ENCODE measurements around the gene HSF2BP.
"Not testable (repeated sequence)": the region's sequence is repeated elsewhere in the genome, so short reads cannot be mapped to it uniquely, and the experiment has no call there.

The HSF2BP gene

DNA sequence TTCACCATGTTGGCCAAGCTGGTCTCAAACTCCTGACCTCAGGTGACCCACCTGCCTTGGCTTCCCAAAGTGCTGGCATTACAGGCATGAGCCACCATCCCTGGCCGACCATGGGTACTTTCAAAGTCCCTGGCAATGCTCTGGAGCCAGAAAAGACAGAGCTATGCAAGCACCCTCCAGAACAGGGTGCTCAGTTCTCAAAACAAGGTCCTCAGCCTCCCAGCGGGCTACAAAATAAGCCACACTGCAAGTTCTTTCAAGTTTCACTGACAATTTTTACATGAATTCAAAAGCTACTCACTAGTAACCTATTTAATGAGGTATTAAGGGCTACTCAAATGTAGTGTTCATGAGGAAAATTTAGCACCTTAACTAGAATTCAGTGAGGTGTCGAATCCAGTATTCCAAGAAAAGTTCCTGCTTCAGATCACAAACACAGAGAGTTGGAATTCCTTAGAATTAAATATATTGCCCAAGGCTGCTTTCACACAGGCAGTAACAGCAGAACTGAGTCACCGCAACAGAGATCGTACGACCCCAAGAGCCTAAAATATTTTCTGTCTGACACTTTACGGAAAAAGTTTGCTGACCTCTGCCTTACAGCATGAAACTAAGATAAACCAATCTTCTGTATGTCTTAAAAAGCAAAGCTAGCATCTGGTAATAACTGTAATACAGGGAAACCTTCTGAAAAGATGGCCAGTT is 60.7 kb downstream of the HSF2BP start:
- no peak for DNase-seq (ENCODE audit: low read depth in 2 of 2, low spot score in 1 of 2)

DNA sequence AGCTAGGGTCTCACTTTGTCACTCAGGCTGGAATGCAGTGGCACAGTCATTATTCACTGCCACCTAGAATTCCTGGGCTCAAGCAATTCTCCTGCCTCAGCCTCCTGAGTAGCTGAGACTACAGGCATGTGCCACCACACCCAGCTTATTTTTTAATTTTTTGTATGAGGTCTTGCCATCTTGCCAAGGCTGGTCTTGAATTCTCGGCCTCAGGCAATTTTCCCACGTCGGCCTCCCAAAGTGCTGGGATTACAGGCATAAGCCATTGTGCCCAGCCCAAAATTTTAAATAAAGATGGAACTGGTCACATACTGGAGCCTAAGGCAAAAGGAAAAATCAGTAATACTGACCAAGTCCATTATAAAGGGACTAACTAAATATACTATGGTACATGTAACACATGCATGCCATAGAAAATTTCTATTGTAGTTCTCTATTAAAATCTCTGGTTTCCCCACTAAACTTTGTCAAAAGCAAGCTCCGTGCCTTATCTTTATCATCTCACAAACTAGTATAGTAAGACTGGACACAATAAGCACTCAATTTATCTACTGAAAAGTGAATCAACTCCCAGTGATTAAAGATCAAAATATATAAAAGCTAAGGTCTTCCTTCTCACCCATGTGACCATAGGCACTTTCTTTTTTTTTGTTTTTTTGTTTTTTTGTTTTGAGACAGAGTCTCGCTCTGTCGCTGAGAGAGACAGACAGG is 61.6 kb downstream of the HSF2BP start:
- no peak for DNase-seq (ENCODE audit: low read depth in 2 of 2, low spot score in 1 of 2)

DNA sequence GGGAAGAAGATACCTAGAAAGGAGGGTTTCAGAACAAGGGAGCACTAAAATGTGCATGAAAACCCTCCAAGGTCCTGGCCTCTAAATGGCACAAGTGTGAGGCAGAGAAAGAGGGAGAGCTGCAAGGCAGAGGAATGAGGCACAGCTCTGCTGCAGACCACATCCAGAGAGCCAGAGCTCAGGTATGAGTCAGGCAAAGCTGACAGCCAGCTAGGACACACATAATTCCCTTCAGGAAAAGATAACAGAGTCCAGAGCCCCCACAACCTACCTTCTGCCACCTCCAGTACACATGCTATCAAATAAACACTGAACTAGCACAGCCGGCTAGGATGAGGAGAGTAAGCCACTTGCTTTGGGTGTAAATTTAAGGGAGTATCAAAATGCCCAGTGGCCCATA is 62.2 kb downstream of the HSF2BP start:
- no peak for DNase-seq (ENCODE audit: low read depth in 2 of 2, low spot score in 1 of 2)

DNA sequence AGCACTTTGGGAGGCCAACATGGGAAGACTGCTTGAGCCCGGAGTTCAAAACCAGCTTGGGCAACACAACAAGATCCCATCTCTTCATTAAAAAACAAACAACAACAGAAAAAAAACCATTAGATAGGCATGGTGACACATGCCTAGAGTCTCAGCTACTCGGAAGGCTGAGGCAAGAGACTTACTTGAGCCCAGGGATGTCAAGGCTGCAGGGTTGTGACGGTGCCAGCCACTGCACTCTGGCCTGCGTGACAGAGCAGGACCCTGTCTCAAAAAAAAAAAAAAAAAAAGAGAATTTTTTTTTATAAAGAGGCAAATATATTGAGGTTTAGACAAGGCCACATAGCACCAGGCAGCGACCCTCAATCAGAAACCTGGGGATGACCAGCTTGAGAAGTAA is 62.7 kb downstream of the HSF2BP start:
- DNase-seq (ENCODE audit: low read depth in 2 of 2, low spot score in 1 of 2): no peak

DNA sequence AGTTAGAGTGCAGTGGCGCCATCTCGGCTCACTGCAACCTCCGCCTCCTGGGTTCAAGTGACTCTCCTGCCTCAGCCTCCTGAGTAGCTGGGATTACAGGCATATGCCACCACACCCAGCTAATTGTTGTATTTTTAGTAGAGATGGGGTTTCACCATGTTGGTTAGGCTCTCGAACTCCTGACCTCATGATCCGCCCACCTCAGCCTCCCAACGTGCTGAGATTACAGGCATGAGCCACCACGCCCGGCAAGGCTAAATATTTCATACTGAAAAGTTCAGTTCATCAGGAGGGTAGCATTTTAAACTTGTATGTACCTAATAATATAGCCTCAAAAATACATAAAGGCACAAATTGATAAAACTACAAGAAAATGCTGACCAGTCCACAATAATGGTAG is 63.5 kb downstream of the HSF2BP start:
- not testable (repeated sequence) for DNase-seq (ENCODE audit: low read depth in 2 of 2, low spot score in 1 of 2)

DNA sequence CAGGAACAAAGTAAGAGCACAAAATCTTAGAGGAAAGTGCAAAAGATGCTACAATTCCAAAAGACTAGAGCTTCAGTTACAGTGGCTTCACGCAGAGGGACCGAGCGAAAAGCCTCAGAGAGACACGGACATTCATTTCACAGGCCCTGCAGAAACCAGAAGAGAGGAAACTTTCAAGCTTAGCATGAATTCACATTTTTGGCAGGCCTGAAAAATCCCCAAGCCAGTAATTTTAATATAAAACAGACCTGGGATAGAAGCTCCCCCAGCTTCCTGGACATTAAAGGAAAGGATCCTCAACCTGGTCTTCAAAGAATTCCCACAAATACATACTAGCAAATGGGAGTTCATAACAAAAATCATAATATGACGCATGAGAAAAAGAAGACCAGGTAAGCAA is 66.2 kb downstream of the HSF2BP start:
- no peak for DNase-seq (ENCODE audit: low read depth in 2 of 2, low spot score in 1 of 2)

DNA sequence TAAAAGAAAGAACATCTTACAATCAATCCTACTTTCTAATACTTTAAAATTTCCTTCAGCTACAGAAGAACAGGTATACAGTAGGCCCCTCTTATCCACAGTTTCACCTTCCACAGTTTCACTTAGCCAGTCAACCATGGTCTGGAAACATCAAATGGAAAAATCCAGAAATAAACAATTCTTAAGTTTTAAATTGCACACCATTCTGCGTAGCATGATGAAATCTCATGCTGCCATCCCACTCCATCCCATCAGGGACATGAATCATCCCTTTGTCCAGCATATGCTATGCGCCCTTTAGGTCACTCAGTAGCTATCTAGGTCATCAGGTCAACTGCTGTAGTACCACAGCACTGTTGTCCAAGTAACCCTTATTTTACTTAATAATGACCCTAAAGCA is 67.7 kb downstream of the HSF2BP start:
- DNase-seq (ENCODE audit: low read depth in 2 of 2, low spot score in 1 of 2): no peak

DNA sequence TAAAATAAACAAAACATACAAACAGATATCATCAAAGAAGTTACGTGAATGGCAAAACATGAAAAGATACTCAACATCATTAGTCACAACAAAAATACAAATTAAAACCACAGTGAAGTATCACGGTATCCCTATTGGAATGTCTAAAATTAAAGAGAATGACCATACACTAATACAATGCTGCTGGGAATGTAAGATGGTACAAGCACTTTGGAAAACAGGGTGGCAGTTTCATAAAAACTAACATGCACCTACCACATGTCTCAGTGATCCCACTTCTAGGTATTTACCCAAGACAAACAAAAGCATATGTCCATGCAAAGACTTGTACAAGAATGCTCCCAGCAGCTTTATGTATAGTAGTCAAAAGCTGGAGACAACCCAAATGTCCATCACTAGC is 69.1 kb downstream of the HSF2BP start:
- no peak for DNase-seq (ENCODE audit: low read depth in 2 of 2, low spot score in 1 of 2)

DNA sequence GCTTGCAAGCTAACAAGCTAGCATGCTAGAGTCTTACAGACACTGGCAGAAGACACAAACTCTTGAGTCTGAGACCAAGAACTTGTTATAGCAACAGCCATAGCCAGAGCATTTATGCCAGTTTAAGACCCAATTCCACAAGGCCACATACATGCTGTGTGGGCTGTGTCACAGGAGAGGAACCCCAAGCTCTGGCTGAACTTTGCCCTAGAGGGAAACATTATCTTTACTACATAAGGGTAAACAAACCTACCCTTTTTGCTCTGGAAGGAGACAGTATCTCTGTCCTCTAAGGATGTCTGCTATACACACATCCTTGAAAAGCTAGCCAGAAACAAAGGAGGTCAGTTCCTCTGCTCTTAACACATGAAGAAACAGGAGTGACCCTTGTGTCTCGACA is 70.3 kb downstream of the HSF2BP start:
- DNase-seq (ENCODE audit: low read depth in 2 of 2, low spot score in 1 of 2): no peak

DNA sequence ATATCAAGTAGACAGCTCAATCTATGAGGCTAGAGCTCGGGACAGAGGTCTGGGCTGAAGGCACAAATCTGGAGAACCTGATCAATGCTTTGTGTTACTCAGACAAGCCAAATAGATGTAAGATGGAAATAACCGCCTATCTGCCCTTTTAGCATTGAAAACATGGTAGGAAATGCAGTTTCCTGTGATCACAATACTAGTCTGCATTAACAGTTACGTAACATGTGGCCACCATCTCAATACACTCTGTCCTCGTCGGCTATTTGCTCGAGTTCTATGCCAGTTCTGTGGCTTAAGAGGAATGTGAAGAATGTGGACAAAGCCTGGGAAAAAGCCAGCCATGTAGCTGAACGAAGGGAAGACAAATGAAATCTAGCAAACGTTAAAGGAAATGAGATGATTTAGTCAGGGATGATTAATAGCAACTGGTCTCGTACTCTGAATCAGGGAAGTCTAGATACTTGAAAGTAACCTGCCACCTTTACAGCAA is 73.3 kb downstream of the HSF2BP start:
- DNase-seq (ENCODE audit: low read depth in 2 of 2, low spot score in 1 of 2): no peak

DNA sequence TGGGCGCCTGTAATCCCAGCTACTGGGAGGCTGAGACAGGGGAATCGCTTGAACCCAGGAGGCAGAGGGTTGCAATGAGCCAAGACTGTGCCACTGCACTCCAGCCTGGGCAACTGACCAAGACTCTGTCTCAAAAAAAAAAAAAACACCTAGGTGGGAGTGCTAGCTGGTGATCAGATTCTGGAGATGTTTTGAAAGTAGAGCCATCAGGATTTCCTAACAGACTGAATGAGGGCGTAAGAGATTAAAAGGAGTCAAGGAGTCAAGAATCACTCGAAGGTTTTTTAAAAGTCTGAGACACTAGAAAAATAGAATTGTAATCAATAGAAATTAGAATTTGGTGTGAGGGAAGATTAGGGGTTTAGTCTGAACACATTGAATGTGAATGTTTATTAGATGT is 73.8 kb downstream of the HSF2BP start:
- DNase-seq (ENCODE audit: low read depth in 2 of 2, low spot score in 1 of 2): no peak

DNA sequence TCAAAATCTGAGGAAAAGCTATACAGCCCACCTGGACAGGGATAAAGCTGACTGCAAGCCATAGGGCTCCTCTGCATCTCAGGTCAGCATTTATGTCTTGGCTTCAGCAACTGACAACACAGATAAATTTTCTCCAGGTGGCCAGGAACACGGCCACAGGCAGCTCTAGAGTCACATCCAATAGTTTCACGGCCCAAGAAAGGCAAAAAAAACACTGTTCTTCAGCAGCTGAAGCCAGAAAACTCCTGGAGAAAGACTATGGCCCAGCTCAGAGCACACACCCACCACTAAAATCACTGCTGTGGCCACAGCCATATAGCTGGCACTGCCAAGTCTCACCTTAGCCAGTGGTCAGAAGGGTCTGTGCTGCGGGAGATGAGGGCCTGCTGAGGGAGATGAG is 77.8 kb downstream of the HSF2BP start:
- DNase-seq (ENCODE audit: low read depth in 2 of 2, low spot score in 1 of 2): no peak

DNA sequence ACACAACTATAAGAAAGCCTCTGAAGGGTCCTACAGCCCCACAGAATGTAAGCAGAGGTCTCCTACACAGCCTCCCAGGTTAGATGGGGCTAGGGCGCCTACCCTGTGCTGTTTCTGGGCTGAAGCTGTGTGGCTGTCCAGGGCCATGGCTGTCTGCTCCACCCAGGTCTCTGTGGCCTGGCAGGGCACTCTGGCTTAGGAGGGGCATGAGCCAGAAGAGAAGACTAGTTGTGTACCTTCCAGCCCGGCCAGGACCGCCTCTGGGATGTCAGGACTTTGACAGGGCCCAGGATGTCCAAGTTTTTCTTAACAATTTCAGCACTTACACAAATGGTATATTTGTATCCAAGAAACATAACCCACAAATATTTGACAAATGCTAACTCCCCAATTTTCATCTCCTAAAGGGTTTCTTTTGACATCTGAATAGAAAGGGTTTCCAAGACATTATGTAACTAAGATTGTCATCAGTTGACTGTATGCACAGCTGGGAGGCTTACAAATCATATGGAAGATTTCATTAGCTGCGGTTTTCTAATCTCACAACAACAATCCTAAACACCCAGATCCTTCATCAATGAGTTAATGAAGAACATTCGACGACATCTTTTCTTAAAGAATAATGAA is 80.5 kb downstream of the HSF2BP start:
- no peak for DNase-seq (ENCODE audit: low read depth in 2 of 2, low spot score in 1 of 2)

DNA sequence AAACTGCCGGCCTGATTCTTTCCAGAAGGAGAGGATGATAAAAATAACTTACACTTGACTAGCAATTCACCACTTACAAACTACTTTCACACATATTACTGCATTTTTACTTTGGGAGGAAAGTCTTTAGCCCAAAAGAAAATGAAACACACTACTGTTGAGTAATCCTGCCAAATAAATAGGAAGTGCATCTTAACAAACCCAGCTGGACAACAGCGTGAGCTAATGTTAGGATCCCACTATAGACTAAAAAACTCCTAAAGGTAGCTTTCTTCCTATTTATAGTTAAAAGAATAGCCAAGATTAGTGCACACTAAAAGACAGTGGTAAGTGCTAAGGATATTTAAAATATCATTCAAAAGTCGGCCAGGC is 83.8 kb downstream of the HSF2BP start:
- DNase-seq (ENCODE audit: low read depth in 2 of 2, low spot score in 1 of 2): no peak

DNA sequence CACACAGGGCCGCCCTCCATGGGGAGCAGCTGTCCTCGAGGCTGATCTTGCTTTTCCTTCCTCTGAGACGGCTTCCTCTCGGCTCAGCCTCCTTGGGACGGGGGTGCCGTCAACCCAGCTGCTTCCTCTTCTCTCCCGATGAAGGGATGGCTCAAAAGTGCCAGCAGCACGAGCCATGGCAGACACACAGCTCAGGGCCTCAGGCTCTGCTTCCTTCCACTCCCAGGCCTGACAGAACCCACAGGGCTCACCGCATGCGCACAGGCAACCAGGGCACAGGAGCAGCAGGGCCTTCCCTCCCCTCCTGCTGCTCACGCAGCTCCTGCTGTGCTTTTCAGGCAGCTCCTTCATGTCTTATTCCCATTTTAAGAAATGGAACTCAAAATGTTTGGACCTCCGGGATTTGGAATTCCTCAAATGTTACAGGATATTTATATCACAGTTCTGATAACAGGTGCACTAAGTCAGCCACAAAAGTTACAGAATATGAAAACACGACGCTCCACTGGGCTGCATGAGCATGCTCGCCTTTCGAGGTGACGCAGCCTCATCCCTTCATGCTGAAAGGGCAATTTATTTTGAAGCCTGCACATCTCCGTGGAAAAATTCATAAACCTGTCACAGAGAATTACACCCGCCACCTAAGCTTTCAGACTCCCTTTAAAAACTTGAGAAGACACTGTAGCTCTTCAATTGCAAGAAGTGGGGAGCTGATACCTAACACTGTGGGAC is 84.4 kb downstream of the HSF2BP start:
- DNase-seq (ENCODE audit: low read depth in 2 of 2, low spot score in 1 of 2): no peak

DNA sequence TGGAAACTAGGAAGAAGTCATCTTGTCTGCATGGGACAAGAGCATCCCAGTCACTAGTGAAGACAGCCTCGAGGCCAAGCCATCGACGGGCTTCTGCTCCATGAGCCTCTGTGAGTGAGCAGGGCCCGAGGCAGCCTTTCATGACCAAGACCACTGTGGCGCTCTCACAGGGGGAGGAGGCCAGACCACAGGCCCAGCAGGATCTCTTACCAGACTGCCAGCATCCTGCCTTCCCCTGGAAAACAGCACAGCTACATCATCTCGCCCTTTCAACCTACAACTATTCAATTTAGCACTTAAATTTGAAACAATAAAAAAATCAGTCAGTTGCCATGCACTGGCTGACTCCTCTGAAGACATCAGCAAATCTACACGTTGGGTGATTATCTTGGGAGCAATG is 85.4 kb downstream of the HSF2BP start:
- no peak for DNase-seq (ENCODE audit: low read depth in 2 of 2, low spot score in 1 of 2)

DNA sequence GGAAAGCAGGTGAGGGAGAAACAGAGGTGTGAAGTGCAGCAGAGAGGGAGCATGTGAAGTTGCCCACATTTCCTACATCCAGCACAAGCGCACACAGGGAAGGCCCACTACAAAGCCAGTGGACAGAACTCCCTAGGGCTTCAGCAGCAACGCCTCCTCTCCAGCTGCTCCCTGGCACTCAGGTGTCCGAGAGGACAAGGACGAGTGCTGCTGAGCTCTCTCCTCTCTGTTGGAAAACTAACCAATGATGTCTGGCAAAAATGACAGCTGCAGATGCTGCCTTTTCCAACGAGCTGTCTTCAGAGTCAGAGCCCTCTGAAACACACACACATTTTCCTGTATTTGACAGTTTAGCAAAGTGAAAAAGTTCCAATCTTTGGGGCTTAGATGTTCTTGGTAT is 86.8 kb downstream of the HSF2BP start:
- DNase-seq (ENCODE audit: low read depth in 2 of 2, low spot score in 1 of 2): no peak

DNA sequence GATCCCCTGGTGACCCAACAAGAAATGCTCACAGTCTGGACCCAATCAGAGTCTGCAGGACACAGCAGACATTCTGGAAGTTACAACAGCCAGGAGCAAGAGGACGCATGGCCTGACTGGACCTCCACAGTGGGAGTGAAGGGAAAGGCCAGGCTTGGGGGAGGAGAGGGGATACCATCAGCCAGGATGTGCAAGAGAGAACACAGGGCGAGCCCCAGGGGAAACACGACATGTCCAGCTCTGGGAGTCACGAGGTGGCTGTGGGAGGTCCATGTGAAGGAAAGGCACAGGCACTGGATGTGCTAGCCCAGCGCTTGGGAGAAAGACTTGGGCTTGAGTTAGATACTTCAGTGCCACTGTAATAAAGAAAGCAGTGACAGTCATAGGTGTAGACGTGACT is 87.3 kb downstream of the HSF2BP start:
- no peak for DNase-seq (ENCODE audit: low read depth in 2 of 2, low spot score in 1 of 2)

DNA sequence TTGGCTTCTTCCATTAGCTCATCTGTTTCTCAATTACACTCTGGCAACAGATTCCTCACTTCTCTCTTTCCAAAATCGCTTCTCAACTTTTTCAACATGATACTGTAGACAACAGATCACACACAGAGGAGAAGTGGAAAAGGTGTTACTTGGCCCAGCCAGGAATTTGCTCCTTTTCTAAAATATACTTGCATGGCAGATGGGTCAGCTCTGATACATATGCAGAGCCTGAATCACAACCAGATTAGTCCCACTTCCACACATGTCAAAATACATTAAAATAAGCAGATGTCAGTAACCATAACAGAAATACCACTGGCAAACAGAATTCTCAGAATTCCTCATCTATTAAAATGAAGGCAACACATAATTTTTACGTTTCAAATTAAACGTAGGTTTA is 89.1 kb downstream of the HSF2BP start:
- not testable (repeated sequence) for DNase-seq (ENCODE audit: low read depth in 2 of 2, low spot score in 1 of 2)

DNA sequence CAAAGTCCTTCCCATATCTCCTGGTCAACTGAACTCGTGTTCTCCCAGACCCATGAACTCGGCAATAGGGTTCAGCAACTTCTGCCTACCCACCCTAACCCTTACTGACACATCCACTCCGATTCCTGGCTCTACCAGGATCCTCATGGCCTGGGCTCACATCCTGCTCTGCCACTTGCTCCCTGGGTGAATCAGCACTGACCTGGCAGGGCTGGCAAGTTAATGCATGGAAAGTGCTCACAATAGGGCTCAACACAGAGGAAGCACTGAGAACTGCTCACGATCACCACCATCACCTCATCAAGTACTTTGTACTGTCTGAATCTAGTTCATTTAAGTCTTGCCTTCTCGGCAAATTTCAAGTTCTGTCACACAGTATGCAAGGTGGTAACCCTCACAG is 96.8 kb downstream of the HSF2BP start:
- DNase-seq (ENCODE audit: low read depth in 2 of 2, low spot score in 1 of 2): not testable (repeated sequence)

DNA sequence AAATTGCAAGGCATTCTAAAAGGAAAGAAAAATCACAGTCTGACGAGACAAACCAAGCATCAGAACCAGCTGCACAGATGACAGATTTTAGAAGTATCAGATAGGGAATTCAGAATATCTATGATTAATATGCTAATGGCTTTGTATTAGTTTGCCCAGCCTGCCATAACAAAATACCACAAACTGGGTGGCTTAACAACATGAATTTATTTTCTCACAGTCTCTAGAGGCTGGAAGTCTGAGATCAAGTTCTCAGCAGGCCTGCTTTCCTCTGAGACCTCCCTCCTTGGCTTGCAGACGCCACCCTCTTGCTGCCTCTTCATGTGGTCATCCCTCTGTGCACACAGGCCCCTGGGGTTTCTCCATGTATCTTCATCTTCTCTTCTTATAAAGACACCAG is 118.7 kb downstream of the HSF2BP start:
- not testable (repeated sequence) for DNase-seq (ENCODE audit: low read depth in 2 of 2, low spot score in 1 of 2)

Data from stimulated activated CD8-positive, alpha-beta memory T cell treated with anti-CD3 and anti-CD28 coated beads, Interleukin-4, amount 100 ng/mL, for 1 hour (primary cell).